ENCODE data around the gene PTPRC. TPM values are rescaled to one million over a fixed set of nuclear protein-coding genes. Genes with fewer than 3 reads are reported as not detected.

Gene PTPRC
- total RNA-seq, 1 donor from 2014 or later: 62.8 TPM

- intact Hi-C loops (cut with DNase I): no loop called here
- ATAC-seq (no peak), DNase-seq (ENCODE audit: low spot score) (no peak)
Measured at GRCh38 chr1:198639671-198640143, 867 bp downstream of the PTPRC start.

DNA sequence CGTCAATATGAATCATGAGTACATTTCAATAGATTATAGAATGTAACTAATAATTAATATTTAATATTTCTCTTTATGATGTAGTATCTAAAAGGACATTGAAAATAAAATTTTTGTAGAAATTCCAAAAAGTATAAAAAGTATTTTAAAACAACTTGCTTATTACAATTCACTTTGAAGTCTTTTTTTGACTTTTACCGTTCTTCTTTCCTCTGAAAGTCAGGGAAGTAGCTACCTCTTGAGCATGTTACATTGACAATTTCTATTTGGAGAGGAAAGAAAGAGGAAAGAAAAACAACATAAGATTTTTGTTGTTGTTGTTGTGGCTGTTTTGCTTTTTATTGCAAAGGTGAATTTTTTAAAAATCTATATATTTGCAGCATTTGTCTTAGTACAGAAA, 1.3 kb downstream of the PTPRC start:
- ATAC-seq: no peak
- intact Hi-C loops (cut with DNase I): no loop called here
- no peak for DNase-seq (ENCODE audit: low spot score)

DNA sequence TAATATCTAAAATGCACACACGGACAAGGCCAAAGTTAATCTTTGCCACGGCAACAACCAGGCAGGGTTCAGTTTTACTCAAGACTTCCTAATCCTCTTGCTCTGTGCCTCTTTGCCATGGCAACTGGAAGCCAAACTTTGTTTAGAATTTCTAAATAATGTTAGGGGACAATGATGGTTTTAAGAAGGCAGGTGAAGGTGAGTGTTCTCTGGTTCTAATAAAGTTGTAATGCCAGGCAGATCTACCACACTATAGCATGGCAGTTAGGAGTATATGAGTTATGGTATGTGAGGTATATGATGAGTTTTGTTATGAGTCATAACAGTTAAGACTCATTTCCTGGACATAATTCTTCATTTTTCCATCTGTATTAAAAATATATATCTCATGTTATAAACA, 2.7 kb downstream of the PTPRC start:
- peak; percentile 30 for ATAC-seq
- no peak for DNase-seq (ENCODE audit: low spot score)
- intact Hi-C loops (cut with DNase I): no loop called here

DNA sequence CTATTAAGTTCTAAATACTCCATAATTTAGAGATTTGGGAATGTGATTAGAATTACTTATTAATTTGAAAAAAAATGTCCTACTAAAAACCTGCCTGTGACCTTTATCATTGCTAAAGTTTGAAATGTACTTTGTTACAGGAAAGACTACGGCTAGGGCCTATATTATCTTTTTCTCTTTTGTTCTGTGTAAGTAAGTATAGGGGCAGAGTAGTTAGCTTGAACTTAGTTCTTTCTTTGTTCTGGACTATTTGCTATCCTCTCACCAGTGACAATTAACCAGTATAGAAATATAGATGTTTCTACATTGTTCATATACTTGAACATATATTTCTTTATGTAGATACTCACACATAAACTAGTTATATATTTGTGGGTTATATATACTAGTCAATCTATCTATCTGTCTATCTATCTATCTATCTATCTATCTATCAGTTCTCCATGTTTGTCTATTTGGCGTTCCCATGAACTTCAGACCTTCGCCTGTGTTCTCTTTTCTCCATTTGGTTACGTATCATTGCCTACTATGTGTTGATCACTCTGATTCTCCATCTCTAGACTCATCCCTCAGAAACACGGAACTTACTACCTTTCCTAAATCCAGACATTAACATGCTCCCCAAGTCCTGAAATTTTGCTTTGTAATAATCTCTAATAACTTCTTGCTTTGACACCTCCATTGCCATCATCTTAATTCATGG, 3.3 kb downstream of the PTPRC start:
- intact Hi-C loops (cut with DNase I): no loop called here
- ATAC-seq (no peak), DNase-seq (ENCODE audit: low spot score) (no peak)

DNA sequence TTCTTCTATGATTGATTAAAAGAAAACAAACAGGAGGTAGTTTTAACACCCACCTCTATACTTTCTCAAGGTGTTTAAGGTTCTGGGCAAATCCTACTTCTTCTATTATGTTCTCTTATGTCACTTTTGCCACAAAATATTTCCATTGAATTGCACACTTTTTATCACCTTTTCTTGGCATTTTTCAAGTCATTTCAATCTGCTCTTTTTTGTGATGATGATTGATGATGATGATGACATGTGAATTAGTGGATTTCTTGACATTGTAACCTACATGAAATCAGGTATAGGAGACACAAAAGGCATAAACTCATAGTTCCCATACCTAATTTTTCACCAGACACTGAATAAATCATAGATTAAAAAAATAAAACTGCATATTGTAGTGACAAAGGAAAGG, 4.1 kb downstream of the PTPRC start:
- no peak for DNase-seq (ENCODE audit: low spot score)
- intact Hi-C loops (cut with DNase I): no loop called here
- no peak for ATAC-seq

- ATAC-seq (no peak), DNase-seq (ENCODE audit: low spot score) (no peak)
- intact Hi-C loops (cut with DNase I): no loop called here
Measured at GRCh38 chr1:198643808-198644207, 5.0 kb downstream of the PTPRC start.

- intact Hi-C loops (cut with DNase I): no loop called here
- ATAC-seq: no peak
Measured at GRCh38 chr1:198647055-198647454, 8.2 kb downstream of the PTPRC start.

DNA sequence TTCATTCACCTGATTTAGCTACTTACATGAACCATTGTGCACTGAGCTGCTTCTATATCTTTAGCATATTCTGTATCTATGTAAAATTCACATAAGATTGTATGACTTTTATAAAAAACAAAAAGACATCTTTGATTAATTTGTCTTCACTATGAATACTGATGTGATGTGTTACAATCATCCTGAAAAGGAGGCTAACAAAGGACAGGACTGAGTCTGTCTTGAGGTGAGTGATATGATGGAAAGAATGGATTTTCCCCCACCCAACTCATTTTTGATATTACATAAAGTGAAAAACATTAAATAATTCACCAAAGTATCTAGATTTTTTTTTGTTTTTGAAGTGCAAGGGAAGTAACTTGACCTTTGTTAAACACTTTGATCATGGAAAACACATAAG, 9.8 kb downstream of the PTPRC start:
- DNase-seq (ENCODE audit: low spot score) (no peak), ATAC-seq (no peak)
- intact Hi-C loops (cut with DNase I): no loop called here

More at GRCh38 chr1:198647055-198647454, 8.2 kb downstream of the PTPRC start:
- DNase-seq (ENCODE audit: low spot score): no peak

GRCh38 chr1:198649232-198649967, 10.6 kb downstream of the PTPRC start:
- intact Hi-C loops (cut with DNase I): no loop called here
- DNase-seq (ENCODE audit: low spot score) (no peak), ATAC-seq (no peak)

DNA sequence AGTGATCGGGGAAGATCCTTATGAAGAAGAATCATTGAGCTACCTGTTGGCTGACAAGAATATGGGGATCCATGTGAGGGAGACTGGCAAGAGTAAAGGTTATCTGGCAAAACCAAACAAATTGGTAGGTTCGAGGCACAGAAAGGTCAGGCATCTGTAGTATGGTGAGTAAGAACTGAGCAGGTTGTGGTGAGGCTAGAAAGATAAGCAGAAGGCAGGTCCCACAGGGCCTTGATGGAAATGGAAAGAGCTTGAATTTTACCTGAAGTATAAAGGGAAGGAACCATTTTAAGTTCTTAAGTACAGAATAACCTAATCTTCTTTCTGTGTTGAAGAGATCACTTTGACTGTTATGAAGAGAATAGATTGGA, 11.1 kb downstream of the PTPRC start:
- intact Hi-C loops (cut with DNase I): no loop called here
- DNase-seq (ENCODE audit: low spot score) (no peak), ATAC-seq (no peak)

DNA sequence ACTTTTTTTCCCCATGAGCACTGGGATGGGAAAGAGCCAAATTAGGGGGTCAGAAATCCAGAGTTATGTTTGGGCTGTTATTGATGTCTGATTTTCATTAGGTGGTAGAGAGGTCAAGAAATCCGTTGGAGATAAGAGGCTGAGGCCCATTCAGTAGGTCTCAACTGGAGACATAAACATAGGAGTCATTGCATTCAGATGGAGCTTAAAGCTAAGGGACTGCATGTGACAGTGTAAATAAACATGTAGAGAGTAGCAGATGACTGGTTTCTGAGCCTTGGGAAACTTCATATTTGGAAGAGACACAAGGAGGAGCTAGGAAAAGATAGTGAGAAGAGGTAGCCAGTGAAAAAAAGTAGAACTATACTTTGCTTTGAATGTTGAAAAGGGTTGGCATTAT, 11.7 kb downstream of the PTPRC start:
- ATAC-seq: no peak
- intact Hi-C loops (cut with DNase I): no loop called here
- no peak for DNase-seq (ENCODE audit: low spot score)

GRCh38 chr1:198651650-198652400, 13.0 kb downstream of the PTPRC start:
- DNase-seq (ENCODE audit: low spot score) (no peak), ATAC-seq (peak; percentile 52)
- intact Hi-C loops (cut with DNase I): no loop called here

DNA sequence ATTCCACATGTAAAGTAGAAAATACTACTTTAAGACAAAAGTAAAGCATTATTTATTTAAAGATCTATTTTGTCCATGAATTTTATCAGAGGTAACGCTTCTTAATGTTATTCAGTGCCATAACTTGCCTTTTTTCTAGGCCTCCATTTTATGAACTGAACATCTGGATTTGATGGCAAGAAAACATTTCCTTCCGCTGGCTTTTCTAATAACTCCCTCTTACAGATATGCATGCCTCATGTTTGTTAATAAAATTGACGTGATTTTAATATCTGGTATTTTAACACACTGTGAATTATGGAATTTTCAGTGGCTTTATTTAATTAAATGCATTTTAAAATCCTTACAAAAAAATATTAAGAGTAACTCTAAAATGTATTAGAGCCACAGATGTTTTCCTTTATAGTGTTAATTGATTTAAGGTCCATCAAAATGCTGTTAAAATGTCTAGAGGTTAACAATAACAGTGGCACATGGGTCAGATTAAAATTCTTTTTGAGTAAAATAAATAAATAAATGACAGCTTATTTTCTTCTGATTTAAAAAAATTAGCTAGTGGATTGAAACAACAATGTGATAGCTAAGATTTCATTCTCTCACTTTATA, 15.1 kb downstream of the PTPRC start:
- ATAC-seq (no peak), DNase-seq (ENCODE audit: low spot score) (no peak)
- intact Hi-C loops (cut with DNase I): no loop called here

- DNase-seq (ENCODE audit: low spot score) (no peak), ATAC-seq (no peak)
- intact Hi-C loops (cut with DNase I): no loop called here
Measured at GRCh38 chr1:198655459-198656121, 16.8 kb downstream of the PTPRC start.

- ATAC-seq: peak; percentile 24
- no peak for DNase-seq (ENCODE audit: low spot score)
- intact Hi-C loops (cut with DNase I): no loop called here
Measured at GRCh38 chr1:198656500-198656932, 17.7 kb downstream of the PTPRC start.

DNA sequence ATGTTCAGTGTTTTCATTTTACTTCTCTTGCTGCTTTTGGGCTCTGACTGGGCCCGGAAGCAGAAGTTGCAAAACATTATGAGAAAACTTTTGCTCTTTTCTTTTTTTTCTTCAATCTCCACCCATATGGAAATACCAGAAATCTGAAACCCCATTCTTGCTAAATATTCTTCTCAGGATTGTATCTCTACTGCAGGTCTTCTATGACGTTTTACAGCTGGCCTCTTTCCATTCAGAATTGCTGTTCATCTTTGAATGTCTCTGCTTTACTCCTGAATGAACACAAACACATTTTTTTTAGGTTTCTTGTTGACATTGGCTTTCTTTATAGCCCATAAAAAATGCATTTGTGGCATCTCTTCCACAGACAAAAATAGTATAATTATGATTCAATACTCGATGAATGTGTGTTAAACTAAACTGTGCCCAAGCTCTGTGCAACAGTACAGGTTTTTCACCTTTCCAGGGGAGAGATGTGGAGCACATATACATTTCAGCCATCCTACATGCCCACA, 18.8 kb downstream of the PTPRC start:
- intact Hi-C loops (cut with DNase I): no loop called here
- DNase-seq (ENCODE audit: low spot score): no peak
- peak; percentile 76 for ATAC-seq

GRCh38 chr1:198660341-198661261, 21.8 kb downstream of the PTPRC start:
- no peak for ATAC-seq
- no peak for DNase-seq (ENCODE audit: low spot score)
- intact Hi-C loops (cut with DNase I): no loop called here

GRCh38 chr1:198662821-198663220, 24.0 kb downstream of the PTPRC start:
- intact Hi-C loops (cut with DNase I): no loop called here
- ATAC-seq (no peak), DNase-seq (ENCODE audit: low spot score) (no peak)

Data from sciatic nerve (tissue), 2 donors.